Upper lobe of left lung (tissue), 4 donors: ENCODE data around the gene CSK.

Experiments used
- POLR2A ChIP-seq, 4 donors: fragments of 450-650 bp; IDR thresholded peaks; one replicate each; pipeline ENCODE4 v1.5.1; 2016 to 2017; ENCODE audit warnings: antibody characterized with exemption in 4 of 4, mild to moderate bottlenecking in 2 of 4
- POLR2AphosphoS5 ChIP-seq, 2 donors: sonication (generic); formaldehyde crosslinking; IDR thresholded peaks; one replicate each; pipeline ENCODE4 v1.5.1; 2017; ENCODE audit warnings: antibody characterized with exemption in 2 of 2
- TF ChIP-seq, protein P1 (sequence below), 6 experiments: fragments of 450-650 bp in 4 of 6; fragments of 200-600 bp in 2 of 6; sonication (generic) in 2 of 6; IDR thresholded peaks; one replicate each; pipeline ENCODE4 v1.5.1; 2016 to 2019; ENCODE audit warnings: antibody characterized with exemption in 6 of 6

DNA sequence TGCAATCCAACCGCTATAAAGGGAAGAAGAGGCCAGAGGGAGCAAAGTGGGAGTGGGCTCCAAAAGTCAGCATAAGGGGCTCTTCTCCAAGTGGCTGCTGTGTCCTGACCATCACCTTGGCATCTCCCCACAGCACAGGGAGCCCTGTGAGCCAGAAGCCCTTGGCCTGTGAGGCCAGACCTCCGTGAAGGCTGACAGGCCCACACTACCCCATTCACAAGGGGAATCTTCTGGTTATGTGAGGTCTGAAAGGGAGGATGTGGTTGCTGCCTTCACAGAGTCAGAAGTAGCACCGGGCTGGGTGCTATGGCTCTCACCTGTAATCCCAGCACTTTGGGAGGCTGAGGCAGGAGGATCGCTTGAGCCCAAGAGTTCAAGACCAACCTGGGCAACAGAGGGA, 63.7 kb downstream of the CSK start:
- TF ChIP-seq, protein P1, sequence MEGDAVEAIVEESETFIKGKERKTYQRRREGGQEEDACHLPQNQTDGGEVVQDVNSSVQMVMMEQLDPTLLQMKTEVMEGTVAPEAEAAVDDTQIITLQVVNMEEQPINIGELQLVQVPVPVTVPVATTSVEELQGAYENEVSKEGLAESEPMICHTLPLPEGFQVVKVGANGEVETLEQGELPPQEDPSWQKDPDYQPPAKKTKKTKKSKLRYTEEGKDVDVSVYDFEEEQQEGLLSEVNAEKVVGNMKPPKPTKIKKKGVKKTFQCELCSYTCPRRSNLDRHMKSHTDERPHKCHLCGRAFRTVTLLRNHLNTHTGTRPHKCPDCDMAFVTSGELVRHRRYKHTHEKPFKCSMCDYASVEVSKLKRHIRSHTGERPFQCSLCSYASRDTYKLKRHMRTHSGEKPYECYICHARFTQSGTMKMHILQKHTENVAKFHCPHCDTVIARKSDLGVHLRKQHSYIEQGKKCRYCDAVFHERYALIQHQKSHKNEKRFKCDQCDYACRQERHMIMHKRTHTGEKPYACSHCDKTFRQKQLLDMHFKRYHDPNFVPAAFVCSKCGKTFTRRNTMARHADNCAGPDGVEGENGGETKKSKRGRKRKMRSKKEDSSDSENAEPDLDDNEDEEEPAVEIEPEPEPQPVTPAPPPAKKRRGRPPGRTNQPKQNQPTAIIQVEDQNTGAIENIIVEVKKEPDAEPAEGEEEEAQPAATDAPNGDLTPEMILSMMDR (IDR thresholded peaks at IDR 0.05), result no peak
- TF ChIP-seq POLR2AphosphoS5 (IDR thresholded peaks at IDR 0.05) (no peak), POLR2A (IDR thresholded peaks at IDR 0.05) (no peak)
